NCI-H146 treated with DMSO at 0.1 percent for 48 hours (cell line): Measurements from ENCODE around the gene PDE8A.
"Not testable (repeated sequence)": the region's sequence is repeated elsewhere in the genome, so short reads cannot be mapped to it uniquely, and the experiment has no call there.

ENCODE experiments used
- DNase-seq: peaks from one replicate; lab custom pipeline; 2025; ENCODE audit not compliant: unreplicated experiment; lab: John Stamatoyannopoulos, UW

PDE8A gene

DNA sequence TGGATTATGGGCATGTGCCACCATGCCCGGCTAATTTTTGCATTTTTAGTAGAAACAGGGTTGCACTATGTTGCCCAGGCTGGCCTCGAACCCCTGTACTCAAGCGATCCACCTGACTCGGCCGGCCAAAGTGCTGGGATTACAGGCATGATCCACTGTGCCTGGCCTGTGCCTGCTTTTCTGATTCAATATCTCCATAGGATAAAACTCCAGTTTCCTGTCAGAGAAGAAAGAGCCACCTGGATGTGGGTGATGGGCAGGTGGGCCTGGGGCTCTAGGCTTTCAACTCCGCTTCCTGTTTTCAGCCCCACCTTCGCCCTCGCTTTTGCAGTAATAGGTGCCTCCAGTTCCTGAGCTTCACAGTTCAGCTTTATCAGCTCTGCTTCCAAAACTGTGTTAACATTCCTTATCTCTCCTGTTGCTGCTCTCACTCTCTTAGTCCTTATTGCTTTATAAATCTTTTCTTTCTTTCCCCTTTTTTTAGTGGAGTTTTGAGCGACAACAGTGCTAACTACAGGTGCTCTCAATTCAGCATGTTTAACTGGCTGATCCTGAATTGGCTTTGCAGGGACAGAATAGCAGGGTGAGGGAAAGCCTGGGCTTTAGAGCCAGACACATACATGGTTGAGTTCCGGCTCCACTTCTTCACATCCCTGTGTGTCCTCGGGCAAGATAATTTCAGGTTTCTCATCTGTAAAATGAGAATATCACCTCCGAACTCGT lies 21.1 kb upstream of the PDE8A start:
- DNase-seq: peak; percentile 6

DNA sequence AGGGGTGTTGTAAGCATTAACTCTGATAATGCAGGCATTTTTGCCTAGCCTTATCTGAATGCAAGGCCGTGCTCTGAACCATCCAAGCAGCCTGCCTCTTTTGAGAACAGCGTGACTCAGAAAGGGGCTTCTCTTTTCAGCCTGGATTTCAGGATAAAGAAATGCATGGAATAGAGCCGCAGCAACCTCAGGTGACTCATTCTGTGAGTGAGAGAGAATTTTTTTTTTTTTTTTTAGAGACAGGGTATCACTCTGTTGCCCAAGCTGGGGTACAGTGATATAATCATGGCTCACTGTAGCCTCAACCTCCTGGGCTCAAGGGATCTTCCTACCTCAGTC lies 20.6 kb upstream of the PDE8A start:
- DNase-seq: no peak

DNA sequence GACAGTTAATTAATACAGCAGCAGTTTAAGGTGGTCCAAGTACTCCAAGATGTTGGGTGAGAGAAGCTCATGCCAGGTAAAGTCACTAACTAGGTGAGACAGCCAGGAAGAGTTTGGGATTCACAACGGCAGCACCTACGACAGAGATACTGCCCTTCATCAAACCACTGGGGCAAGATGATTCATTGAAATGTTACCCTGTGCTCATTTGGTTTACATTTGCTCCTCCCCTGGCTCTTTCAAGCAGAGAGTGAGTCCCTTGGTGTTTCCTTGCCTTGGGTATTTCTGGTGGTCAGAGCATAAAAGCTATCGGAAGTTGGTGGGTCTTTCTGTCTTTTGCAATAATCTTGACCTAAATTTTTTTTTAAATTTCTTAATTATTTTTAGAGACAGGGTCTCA lies 19.9 kb upstream of the PDE8A start:
- DNase-seq: no peak

DNA sequence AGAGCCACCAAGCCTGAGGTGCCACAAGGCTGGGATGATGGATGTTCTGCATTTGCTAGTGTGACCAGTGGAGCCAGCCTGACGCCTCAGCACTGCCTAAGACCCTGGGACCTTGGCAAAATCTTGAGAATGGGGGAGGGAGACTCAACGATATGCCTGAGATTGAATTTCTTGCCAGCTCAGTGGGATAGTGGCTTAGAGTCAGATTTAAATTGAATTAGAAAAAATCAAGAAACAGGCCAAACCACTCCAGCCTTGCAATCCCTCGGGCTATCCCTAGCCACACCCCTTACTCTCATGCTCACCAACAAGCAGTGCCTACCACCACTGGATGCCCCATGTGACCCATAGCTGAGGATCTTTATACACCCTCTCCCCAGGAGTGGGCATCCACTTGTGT lies 18.7 kb upstream of the PDE8A start:
- DNase-seq: no peak

DNA sequence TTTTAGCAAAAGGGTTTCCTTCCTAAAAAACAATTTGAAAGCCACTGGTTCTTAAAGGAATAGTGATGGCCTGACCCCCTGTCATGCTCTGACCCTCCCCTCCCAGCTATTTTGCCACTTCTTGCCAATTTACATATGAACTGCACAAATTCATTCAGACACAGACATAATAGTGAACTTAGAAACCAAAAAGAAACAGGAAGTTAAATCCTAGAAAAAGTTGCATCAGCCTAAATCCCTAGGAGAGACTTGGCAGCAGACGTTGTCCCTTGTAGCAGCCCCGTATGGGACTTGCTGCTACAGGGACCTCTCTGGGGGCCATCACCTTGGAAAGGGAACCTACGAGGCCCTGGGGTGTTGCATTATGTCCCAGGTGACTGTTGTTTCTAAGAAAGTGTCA lies 14.3 kb upstream of the PDE8A start:
- no peak for DNase-seq

DNA sequence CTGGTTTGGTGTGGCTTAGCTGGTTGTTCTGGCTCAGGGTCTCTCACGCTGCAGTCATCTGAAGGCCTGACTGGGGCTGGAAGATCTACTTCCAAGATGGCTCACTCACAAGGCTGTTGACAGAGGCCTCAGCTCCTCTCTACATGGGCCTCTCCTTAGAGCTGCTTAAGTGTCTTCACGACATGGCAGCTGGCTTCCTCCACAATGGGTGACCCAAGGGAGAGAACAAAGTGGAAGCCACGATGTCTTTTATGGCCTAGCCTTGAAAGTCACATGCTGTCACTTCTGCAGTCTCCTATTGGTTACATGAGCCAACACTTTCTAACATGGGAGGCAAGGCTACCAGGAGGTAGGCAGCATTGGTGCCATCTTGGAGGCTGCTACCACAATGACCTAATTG lies 13.4 kb upstream of the PDE8A start:
- DNase-seq: no peak

DNA sequence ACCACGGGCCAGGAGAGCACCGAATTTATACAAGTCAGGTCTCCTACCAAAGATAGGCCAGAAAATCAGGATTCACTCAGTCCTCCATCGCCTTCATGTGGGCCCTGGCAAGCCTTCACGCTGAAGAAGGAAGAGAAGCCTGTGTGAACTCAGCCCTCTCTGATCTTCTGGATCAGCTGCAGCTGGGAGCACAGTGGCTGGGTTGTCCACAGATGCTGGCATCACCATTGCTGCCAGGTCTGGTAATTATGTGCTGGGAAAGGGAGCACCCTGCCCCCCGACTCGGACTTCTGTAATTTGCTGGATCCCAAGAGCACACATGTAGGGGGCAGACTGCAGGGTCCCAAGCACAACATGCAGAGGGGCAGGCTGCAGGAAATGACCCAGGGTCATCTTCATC lies 12.4 kb upstream of the PDE8A start:
- no peak for DNase-seq

DNA sequence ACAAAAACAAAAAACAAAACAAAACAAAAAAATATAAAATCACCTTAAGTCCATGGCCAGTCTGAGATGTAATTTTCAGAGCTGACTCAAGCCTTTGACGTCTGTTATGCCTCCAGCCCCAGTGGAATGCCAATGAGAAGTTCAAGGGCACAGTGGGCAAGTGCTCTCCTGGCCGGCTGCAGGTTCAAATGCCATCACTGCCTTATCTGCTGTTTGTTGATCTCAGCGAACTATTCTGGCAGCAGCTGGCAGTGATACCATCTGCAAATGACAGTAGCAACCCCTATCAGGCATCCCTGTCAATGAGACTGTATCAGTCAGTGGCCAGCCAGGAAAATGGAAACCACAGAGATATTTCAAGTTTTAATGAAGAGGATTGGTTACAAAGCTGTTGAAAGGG lies 10.8 kb upstream of the PDE8A start:
- DNase-seq: no peak

DNA sequence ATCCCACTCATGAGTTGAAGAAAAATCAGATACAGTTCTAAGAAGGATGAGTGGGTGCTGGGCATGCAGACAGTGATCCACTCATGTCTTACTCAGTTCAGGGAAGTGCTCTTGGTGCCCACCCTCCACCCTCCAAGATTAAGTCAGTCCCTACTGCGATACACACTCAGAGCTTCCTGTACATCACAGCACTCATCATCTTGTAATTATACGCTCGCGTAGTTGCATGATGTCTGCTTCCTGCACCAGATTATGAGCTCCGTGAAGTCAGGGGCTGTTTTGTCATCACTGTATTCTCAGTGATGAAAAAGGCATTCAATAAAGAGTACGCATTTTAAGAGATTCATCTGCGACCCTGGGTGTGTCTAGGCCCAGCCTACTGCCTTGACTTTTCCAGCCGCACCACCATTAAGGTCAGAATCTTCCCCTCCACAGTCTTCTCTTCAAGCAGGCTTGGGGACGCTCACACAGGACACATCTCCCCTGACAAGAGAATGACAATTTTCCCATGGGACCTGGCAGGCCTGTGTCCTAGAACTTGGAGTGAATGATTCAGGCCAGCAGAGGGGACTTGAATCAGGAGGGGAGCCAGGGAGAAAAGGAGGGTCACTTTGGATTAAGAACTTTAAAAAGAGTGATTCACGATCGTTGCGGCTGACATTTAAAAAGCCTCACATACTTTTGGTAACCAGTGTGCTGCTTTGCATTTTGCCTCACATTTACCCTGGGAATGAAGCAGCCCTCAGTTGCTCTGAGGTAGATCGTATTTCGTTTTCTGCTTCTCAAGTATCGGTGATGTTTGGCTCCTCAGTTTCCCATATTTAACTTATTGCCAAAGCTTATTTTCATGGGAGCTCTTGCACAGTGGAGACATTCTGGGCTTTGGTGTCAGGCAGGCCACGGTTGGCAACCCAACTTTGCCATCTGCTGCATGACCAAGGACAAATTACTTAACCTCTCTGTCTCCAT lies 7.9 kb upstream of the PDE8A start:
- DNase-seq: no peak

DNA sequence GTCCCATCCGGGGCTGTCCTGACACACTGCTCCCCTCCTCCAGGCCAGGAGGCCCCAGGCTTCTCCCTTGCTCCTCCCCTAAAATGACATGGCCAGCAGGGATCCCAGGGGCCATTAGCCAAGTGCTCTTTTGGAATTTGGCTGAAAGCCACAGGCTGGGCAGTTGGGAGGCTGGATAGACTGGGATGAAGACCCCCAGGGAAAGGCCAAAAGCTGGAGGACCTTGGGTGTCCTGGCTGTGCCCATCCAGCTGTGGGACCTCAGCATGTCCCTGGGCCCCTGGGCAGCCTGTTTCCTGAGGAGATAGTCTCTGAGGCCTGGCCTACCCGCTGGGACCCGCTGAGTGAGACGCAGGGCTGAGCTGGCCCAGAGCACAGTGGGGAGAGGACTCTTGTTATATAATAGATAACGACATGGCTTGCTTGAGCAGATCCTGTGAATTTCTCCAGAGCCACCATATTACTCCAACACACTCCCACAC lies 5.7 kb upstream of the PDE8A start:
- DNase-seq: no peak

DNA sequence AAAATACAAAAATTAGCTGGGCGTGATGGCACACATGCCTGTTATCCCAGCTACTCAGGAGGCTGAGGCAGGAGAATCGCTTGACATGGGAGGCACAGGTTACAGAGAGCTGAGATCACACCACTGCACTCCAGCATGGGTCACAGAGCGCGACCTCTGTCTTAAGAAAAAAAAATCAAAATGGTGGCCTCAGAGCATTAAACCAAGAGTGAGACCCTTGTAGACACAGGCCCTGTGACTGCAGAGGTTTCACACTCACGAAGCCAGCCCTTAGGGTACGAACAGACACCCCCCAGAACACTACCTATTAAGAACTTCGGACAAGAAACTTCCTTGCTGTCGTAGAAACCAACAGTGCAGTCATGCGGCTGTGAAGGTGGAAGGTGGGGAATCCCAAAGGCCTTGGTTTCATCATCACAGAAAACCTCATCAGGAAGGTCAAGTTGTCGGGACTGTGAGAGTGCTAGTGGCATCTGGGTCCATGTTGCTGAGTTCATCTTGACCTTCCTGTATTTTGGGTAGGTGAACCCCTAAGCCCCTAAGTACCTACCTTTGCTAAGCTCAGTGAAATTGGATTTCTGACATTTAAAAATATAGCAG lies 4.8 kb upstream of the PDE8A start:
- no peak for DNase-seq

DNA sequence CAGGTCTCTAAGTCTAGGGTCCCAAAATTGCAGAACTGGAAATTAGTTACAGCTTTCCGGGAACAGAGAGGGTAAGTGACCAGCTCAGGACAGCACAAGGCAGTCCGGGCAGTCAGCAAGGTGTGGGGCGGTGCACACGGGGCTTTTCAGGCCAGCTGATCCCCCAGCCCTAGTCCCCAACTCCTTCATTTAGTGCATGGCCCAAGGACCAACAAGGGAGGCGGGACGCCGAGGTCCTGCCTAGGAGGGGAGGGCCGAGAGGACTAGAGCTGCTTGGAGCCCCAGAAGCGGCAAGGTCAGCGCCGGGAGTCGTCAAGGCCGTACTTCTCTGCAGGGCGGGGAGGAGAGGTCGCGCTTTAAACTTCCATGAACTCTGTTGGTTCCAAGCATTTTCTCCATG lies 2.0 kb upstream of the PDE8A start:
- no peak for DNase-seq

DNA sequence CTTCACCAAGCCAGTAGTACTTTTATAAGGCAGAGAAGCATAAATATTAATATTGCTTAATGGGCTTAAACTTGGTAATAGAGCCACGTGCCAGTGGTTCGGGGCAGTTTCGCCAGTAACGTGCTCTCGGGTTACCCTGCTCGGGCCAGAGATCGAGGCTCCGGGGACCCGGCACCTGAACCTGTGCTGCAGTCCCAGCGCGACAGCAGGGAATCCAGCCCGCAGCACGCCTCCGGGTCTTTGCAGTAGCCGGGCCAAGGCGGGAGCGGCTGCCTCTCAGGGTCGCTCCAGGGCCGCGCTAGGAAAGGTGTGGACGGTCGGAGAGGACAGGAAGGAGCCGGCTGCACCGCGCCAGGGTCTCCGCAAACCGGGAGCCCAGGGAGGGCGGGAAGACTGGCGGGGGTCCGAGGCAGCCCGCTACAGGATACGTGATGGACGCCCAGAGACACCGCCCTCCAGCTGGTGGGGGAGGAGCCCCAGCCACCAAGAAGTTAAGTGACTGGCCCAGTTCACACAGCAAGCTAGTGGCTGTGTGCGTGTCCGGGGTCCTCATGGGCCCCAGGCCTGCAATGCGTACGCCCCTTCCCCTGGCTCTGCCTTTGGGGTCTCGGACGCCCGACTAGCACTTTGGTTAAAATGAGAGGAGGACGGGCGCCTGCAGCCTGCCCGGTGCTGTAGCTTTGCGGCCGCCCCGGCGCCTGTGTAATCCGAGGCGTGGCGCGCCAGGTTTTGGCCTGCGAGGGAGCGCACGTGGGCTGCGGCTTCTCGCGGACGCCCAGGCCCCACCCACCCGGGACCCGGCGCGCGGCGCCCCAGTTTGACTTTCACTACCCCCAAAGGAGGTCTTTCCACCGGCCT lies 1.2 kb upstream of the PDE8A start:
- peak; percentile 50 for DNase-seq

DNA sequence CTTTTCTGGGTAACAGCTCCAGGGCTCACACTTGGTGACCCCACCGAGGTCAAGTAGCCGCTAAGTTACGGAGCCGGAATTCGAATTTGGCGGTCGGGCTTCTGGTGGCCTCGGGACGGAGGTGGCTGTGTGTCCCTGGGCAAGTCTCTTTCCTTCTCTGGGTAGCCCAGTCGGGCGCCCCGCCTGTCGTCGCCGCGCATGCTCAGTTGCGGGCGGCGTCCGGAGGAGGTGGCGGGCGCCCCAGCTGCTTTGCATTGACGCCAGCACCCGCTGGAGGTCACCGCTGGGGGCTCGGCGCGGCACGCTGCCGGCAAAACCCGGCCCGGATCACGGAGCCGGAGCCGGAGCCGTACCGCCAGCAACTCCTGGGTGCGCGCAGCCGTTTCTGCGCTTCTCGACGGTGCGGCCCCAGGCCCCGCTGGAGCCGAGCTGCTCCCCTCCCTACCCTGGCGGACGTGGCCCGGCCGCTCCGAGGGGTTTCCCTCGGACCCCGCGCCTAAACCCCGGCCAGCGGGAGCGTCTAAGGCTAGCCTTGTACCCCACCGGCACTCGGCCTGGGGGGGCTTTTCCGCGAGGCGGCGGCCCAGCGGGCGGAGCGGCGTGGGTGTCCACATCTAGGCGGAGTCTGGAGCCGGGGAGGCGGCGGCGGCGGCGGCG lies 474 bp upstream of the PDE8A start:
- DNase-seq: peak; percentile 74

DNA sequence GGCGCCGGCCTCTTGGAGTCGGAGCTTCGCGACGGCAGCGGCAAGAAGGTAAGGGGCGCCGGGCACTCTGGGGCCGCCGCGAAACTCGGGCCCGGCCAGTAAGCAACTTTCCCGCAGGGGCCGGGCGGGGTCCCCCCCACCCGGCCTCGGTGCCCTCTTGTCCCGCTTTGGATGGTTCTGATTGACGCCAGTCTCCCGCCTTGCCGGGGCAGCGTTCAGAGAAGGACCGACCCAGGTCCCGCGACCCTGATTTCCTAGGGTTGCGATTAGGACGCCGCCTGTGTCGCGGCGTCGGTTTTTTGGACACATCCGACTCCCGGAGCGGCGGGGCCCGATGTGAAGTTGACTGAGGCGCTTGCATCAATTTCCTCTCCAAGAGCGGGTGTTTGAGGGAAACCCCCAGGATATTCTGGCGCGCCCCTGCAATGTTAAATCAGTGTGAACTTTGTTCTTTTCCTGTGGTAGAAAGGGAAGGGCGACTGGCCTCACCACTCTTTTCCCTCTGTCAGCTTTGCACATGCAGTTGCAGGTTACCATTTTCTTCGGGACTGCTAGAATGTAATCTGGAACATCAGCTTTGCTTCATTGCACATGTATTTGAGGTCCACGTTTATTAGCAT lies 755 bp downstream of the PDE8A start:
- no peak for DNase-seq

DNA sequence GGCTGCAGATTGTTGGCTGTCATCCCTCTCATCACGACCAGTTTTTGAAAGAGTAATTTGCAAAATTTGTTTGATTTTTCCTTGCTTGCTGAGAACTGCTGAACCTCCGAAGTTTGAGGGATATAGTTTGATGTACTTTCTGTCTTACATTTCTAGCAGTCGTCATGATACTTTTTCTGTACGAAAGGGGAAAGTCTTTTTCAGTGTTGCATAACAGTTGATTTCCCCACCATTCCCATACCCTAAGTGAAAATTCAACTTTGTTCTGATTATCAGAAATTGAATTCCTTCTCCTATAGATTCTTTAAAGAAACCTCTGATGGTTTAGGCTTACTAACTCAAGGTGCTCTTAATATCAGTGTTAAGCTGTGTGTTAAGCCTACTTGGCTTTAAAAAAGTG lies 1.6 kb downstream of the PDE8A start:
- no peak for DNase-seq

DNA sequence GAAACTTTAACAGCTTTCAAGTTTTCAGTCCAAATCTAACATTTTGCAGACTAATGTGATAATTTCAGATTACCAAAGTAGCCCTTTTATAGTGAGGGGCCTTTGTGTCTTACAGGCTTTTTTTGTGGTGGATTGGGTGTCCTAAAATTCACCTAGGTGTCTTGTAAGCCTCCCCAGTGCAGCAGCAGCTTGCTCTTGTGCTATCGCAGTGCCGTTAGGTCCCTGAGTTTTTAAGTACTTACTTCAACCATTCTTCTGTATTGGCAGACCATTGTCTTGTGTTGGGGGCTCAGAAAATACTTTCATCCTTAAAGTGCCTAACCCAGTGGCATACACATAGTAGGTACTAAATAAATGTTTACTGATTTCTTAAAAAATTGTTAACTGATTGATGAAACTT lies 2.1 kb downstream of the PDE8A start:
- no peak for DNase-seq

DNA sequence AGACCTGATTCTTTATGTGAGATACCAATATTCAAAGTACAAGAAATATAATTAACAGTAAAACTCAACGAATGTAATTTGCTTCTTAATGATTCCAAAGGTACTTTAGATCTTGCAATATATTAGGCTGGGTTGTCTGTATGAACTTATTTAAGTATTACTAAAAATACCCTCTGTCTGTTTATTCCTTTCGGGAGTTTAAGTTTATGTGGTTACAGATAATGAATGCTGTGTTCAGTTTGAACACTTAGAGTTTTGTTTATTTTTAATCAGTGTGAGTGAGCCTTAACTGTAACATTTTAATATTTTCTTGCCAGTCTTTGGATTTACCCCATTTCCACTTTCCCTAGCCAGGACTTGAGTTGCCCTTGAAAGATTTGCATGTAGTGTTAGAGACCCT lies 3.5 kb downstream of the PDE8A start:
- no peak for DNase-seq

DNA sequence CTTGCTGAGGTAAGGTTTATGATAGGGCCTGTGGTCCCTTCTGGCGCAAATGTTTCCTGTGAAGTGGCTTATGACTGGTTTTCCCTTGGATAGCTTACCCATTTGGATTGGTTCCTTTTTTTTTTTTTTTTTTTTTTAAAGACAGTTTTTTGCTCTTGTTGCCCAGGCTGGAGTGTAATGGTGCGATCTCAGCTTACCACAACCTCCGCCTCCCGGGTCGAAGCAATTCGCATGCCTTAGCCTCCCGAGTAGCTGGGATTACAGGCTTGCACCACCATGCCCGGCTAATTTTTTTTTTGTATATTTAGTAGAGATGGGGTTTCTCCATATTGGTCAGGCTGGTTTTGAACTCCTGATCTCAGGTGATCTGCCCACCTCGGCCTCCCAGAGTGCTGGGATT lies 5.7 kb downstream of the PDE8A start:
- DNase-seq: not testable (repeated sequence)
